Right atrium auricular region (tissue), 2 donors: ENCODE measurements around the gene CAMK2B. TPM values are rescaled to one million over a fixed set of nuclear protein-coding genes. Genes with fewer than 3 reads are reported as not detected.

Source experiments
- DNase-seq: peaks from one replicate; pipeline ENCODE4 v3.0.0-alpha.2; 2019; ENCODE audit warnings: low spot score
- H3K27ac ChIP-seq, 2 donors: fragments of 200-600 bp; sonication (generic); 1 replicate in 1 of 2; 2 replicates in 1 of 2; pipeline ENCODE4 v1.5.1; 2016 to 2019
- H3K27me3 ChIP-seq, 2 donors: fragments of 200-600 bp; sonication (generic); one replicate each; pipeline versions ENCODE4 v1.5.1 to v1.6.0; 2017 to 2019
- H3K36me3 ChIP-seq: fragments of 200-600 bp; sonication (generic); one replicate; pipeline ENCODE4 v1.5.1; 2016
- H3K4me1 ChIP-seq, 2 donors: fragments of 200-600 bp; sonication (generic); one replicate each; pipeline versions ENCODE4 v1.5.1 to v1.6.0; 2017 to 2019
- H3K4me3 ChIP-seq, 2 donors: fragments of 200-600 bp; sonication (generic); 1 replicate in 1 of 2; 2 replicates in 1 of 2; pipeline ENCODE4 v1.5.1; 2017 to 2019; ENCODE audit warnings: mild to moderate bottlenecking in 1 of 2, moderate library complexity in 1 of 2
- H3K9me3 ChIP-seq, 2 donors: fragments of 200-600 bp; sonication (generic); one replicate each; pipeline ENCODE4 v1.5.1; 2019
- CTCF ChIP-seq, 2 donors: fragments of 200-600 bp; sonication (generic); IDR thresholded peaks; one replicate each; pipeline ENCODE4 v1.5.1; 2019; ENCODE audit warnings: antibody characterized with exemption in 2 of 2
- total RNA-seq, 2 donors: library from RNA; depleted of rRNA; stranded (reverse); fragments of >200 nt; gene quantifications; one replicate each; pipeline ENCODE4 v1.1.0, GENCODE V29; 2016

Gene CAMK2B
- total RNA-seq, 2 donors from 2014 or later = 79.9 to 84.7 TPM

DNA sequence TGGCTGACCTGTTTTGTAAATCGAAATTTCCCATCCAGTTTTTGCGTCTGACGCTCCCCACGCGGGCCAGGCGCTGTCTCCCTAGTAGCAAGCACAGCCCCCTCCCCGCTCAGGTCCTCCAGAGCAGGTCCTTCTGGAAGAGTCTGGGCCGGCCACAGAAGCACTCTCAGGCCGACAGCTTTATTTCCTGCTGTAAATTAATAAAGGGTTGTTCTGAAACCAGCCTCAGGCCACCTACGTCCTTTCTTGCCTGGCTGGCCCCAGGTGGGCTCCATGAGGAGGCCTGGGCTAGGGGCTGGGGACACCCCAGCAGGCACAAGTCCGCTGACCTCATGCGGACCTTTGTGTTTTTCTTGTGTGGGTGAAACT is 35.2 kb downstream of the CAMK2B start:
- no peak for TF ChIP-seq CTCF (IDR thresholded peaks at IDR 0.05)
- Histone ChIP-seq H3K36me3 (no peaks in the 10 kb centered on the region), H3K4me3 (no peak overlapping the region), H3K27me3 (no peaks in the 10 kb centered on the region), H3K9me3 (no peaks in the 10 kb centered on the region), H3K4me1 (peaks cover 0 to 76% of the 10 kb centered on the region in 2 donors), H3K27ac (peak overlapping the region; percentile 84 to 91)
- peak; percentile 56 for DNase-seq

DNA sequence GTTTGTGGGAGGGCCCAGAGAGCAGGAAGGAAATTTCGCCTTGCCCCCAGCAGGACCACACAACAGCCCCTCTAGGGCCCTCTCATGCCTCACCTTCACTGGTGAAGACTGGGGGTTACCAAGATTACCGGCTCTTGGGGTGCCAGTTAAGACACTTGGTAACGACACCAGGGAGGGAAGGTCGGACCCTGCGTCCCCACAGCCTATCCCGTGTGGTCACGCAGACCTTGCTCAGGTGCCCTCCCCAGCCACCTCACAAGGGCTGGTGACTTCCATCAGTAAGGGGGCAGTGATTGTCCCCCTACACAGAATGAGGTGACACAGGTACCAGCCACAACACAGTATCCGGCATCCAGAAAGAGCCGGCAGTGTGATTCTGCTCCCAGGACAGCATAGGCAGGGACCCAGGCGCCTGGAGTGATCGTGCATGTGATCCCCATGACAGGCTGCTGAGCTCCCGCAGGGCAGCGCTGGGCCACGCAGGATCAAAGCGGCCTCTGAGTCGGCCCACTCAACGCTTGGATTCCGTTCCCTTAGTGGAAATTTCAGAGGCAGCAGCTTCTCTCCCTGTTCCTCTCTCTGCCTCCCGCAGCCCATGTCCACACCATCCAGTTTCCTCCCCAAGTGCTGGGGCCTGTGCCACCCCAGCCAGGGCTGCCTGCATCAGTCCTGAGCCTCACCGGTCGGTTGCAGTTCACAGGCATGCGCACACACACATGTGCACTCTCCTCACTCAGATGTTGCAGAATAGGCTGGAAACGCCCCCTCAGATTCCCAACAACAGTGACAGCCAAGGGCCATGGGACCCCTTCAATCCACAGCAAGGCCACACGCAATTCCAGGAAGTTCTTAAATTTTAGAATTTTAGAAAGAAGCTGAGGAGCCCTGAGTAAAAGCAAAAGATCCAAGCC is 35.8 kb downstream of the CAMK2B start:
- peak; percentile 58 for DNase-seq
- H3K4me1 ChIP-seq = peaks cover 0 to 73% of the 10 kb centered on the region in 2 donors
- H3K4me3 ChIP-seq = no peak overlapping the region
- H3K27me3 ChIP-seq = no peaks in the 10 kb centered on the region
- no peaks in the 10 kb centered on the region for H3K9me3 ChIP-seq
- no peaks in the 10 kb centered on the region for H3K36me3 ChIP-seq
- no peak for TF ChIP-seq CTCF (IDR thresholded peaks at IDR 0.05)
- H3K27ac ChIP-seq = peak overlapping the region; percentile 84 to 91

DNA sequence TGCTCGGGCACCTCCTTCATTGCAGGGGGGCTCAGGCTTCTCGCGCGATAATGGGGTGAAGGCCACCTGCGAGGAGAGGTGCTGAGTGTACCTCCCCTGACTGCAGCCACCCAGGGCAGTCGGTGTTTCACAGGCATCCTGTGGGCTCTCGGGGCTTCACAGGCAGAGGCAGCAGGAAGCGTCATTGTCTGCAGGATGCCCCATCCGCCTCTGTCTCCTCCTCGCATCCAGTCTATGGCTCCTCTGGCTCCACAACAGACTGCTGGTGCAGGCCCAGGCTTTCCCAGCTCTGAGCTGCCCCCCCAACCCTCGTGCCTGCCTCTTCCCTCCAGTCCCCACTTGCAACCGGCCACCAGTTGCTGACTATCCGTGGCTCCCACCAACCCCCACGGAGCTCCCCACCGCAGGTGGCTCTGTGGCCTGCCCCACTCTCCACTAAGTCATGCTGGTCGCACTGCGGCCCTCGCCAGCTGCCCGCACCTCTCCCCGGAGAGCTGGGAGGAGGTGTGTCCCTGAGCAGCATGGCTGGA is 36.5 kb downstream of the CAMK2B start:
- Histone ChIP-seq H3K27ac (peak overlapping the region; percentile 84 to 91), H3K4me1 (peaks cover 0 to 73% of the 10 kb centered on the region in 2 donors), H3K9me3 (no peaks in the 10 kb centered on the region), H3K27me3 (no peaks in the 10 kb centered on the region), H3K36me3 (no peaks in the 10 kb centered on the region), H3K4me3 (no peak overlapping the region)
- TF ChIP-seq CTCF (IDR thresholded peaks at IDR 0.05) = no peak
- DNase-seq = peak; percentile 51

- peak overlapping the region; percentile 84 to 91 for H3K27ac ChIP-seq
- no peaks in the 10 kb centered on the region for H3K36me3 ChIP-seq
- DNase-seq = peak; percentile 42
- no peaks in the 10 kb centered on the region for H3K9me3 ChIP-seq
- no peak for TF ChIP-seq CTCF (IDR thresholded peaks at IDR 0.05)
- H3K4me1 ChIP-seq = peaks cover 0 to 71% of the 10 kb centered on the region in 2 donors
- no peak overlapping the region for H3K4me3 ChIP-seq
- no peaks in the 10 kb centered on the region for H3K27me3 ChIP-seq
These were observed 37.1 kb downstream of the CAMK2B start for GRCh38 chr7:44288381-44288685.

DNA sequence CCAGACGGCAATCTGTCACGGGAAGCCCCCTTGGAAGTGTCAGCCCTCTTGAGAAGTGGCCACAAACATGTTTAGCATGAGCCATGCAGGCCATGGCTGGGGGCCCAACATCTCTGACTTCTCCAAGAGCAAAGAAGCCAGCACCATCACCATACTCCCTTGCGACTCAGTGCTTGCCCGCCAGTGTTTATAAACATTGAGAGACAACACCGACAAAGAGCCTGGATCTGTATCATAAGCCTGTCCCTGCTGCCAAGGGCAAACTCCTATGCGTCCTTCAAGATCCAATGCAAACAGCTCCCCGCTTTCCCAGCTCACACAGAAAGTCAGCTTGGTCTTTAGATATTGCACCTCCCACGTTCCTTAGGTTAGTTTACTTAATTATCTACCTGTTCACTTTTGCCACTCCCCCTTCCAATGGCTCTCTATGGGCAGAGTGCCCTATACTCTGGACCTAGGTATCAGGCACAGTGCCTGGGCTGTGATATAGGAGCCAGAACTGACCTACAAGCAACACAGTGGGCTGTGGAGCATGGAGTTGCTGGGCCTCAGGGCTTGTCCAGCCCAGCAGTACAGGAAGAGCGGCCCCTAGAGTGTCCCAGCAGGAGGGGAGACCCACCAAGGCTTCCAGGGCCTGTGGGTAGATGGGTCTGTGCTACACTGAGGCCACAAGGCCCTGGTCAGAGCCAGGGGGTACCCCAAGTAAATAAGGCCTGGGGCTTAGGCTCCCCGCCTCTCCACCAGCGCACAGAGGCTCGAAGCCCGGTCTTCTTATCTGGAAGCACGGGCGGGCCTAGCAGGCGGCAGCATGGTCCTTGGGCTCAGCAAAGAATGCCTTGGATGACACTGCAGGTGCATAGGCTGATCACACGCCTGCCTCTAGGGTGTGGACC is 37.7 kb downstream of the CAMK2B start:
- no peak for TF ChIP-seq CTCF (IDR thresholded peaks at IDR 0.05)
- peaks cover 0 to 70% of the 10 kb centered on the region in 2 donors for H3K4me1 ChIP-seq
- H3K27ac ChIP-seq = peak overlapping the region; percentile 84 to 91
- no peaks in the 10 kb centered on the region for H3K9me3 ChIP-seq
- peak; percentile 49 for DNase-seq
- H3K27me3 ChIP-seq = no peaks in the 10 kb centered on the region
- H3K36me3 ChIP-seq = no peaks in the 10 kb centered on the region
- H3K4me3 ChIP-seq = no peak overlapping the region
